Measurements from ENCODE around the gene KBTBD2. TPM values are rescaled to one million over a fixed set of nuclear protein-coding genes. Genes with fewer than 3 reads are reported as not detected.

The KBTBD2 gene
- total and polyA plus RNA-seq, 2 experiments from 2014 or later: 11.6 to 34.9 TPM

DNA sequence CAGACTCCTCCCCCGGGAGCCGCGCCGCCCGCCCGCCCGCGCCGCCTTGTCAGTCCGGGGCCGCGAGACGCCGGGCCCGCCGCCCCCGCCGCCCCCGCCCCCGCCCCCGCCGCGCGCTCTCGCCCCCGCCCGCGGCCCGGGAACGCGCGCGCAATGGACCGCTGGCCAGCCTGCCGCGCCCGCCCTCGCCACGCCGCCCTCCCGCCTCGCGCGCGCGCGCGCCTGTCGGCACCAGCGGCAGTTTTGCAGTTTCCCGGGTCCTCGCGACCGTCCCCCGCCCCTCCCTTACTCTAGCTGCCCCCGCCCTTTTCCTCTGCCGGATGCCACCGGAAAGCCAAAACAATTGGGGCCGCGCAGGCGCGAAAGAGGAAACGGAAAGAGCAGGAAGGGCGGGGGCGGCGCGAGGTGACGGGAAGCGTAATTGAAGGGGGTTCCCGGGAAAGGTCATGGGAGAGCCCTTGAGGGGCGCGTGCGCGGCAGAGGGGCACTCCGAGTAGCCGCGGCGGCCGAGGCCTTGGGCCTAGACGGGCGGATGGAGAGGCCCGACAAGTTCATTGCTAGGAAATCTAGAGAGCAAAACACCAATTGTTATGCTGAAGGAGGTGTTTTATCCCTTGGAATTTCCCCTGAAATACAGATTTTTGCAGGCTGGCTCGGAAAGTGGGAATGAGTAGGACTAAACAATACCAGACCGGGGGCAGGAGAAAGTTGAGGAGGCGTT, 400 bp upstream of the KBTBD2 start:
- no peaks in the 10 kb centered on the region for H3K36me3 ChIP-seq (ENCODE audit: insufficient read depth)
- peaks cover 40% of the 10 kb centered on the region for H3K4me1 Mint-ChIP-seq
- H3K4me3 ChIP-seq: peak overlapping the region; percentile 98
- peaks cover 8% of the 10 kb centered on the region for H3K27me3 Mint-ChIP-seq (ENCODE audit: insufficient read depth, low read depth, poor library complexity)
- H3K4me3 Mint-ChIP-seq: peak overlapping the region; percentile 87
- H3F3A ChIP-seq (replicated peaks; ENCODE audit: low read depth): peaks cover 15% of the 10 kb centered on the region; the same call in 1 of the 2 replicates
- TF ChIP-seq POLR2AphosphoS5 (IDR thresholded peaks at IDR 0.05; ENCODE audit: low read depth) (peak; percentile 74), STAT1 (IDR thresholded peaks at IDR 0.05; ENCODE audit: unreplicated experiment) (no peak), CREB1 (CRISPR knock-in tag; IDR thresholded peaks at IDR 0.05; ENCODE audit: low read depth) (peak; percentile 61; the same call in 1 of the 2 replicates), ETS1 (IDR thresholded peaks at IDR 0.05) (0 out of 2 replicates have a peak, but pooled peaks have one; percentile 22)
- H3K4me2 ChIP-seq: peak overlapping the region; percentile 88
- no peaks in the 10 kb centered on the region; the same call in 2 of the 3 replicates for H3K36me3 Mint-ChIP-seq (ENCODE audit: low read depth)
- H4K20me1 ChIP-seq (replicated peaks; ENCODE audit: insufficient read depth): peaks cover 28% of the 10 kb centered on the region
- no peaks in the 10 kb centered on the region for H3K27me3 ChIP-seq (ENCODE audit: insufficient read depth)
- peak; percentile 99 for DNase-seq (ENCODE audit: low spot score)
- H3K9me3 Mint-ChIP-seq: no peaks in the 10 kb centered on the region
- peaks cover 40% of the 10 kb centered on the region for H3K79me2 ChIP-seq (replicated peaks; ENCODE audit: insufficient read depth)
- H3K27ac Mint-ChIP-seq: peak overlapping the region; percentile 98
- peak; percentile 85 for ATAC-seq
- peak overlapping the region; percentile 92 for H2AFZ ChIP-seq
- no peaks in the 10 kb centered on the region for H3K9me2 ChIP-seq (ENCODE audit: insufficient read depth)
- H3K4me1 ChIP-seq (ENCODE audit: insufficient read depth): peaks cover 23% of the 10 kb centered on the region
- H3K27ac ChIP-seq (ENCODE audit: low read depth): peak overlapping the region; percentile 100

GRCh38 chr7:32890793-32891042, 842 bp downstream of the KBTBD2 start:
- peaks cover 42% of the 10 kb centered on the region for H3K4me1 Mint-ChIP-seq
- H3K79me2 ChIP-seq (replicated peaks; ENCODE audit: insufficient read depth): peaks cover 52% of the 10 kb centered on the region
- TF ChIP-seq POLR2AphosphoS5 (IDR thresholded peaks at IDR 0.05; ENCODE audit: low read depth) (no peak), REST (IDR thresholded peaks at IDR 0.05; ENCODE audit: unreplicated experiment) (no peak), ZNF331 (CRISPR knock-in tag; IDR thresholded peaks at IDR 0.05; ENCODE audit: low read depth) (no peak), ZNF114 (CRISPR knock-in tag; IDR thresholded peaks at IDR 0.05) (no peak), EZH2 (IDR thresholded peaks at IDR 0.05; ENCODE audit: low read depth, unreplicated experiment) (no peak), NANOG (IDR thresholded peaks at IDR 0.05; ENCODE audit: borderline replicate concordance) (no peak)
- TF ChIP-seq, protein P1, sequence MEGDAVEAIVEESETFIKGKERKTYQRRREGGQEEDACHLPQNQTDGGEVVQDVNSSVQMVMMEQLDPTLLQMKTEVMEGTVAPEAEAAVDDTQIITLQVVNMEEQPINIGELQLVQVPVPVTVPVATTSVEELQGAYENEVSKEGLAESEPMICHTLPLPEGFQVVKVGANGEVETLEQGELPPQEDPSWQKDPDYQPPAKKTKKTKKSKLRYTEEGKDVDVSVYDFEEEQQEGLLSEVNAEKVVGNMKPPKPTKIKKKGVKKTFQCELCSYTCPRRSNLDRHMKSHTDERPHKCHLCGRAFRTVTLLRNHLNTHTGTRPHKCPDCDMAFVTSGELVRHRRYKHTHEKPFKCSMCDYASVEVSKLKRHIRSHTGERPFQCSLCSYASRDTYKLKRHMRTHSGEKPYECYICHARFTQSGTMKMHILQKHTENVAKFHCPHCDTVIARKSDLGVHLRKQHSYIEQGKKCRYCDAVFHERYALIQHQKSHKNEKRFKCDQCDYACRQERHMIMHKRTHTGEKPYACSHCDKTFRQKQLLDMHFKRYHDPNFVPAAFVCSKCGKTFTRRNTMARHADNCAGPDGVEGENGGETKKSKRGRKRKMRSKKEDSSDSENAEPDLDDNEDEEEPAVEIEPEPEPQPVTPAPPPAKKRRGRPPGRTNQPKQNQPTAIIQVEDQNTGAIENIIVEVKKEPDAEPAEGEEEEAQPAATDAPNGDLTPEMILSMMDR (conservative IDR thresholded peaks at IDR 0.05; ENCODE audit: low read depth in 2 of 2): no peak

More at GRCh38 chr7:32890793-32891042, 842 bp downstream of the KBTBD2 start:
- Histone ChIP-seq H3K27me3 (ENCODE audit: insufficient read depth) (no peaks in the 10 kb centered on the region), H4K20me1 (replicated peaks; ENCODE audit: insufficient read depth) (peaks cover 38% of the 10 kb centered on the region), H2AFZ (0 out of 2 replicates have a peak overlapping the region, but pooled peaks have one; percentile 1), H3K27ac (ENCODE audit: low read depth) (peak overlapping the region; percentile 98), H3K4me3 (peak overlapping the region; percentile 98), H3K4me2 (peak overlapping the region; percentile 98), H3K4me1 (ENCODE audit: insufficient read depth) (peaks cover 23% of the 10 kb centered on the region), H3K9me2 (ENCODE audit: insufficient read depth) (no peaks in the 10 kb centered on the region), H3K36me3 (ENCODE audit: insufficient read depth) (no peaks in the 10 kb centered on the region), H3F3A (replicated peaks; ENCODE audit: low read depth) (peaks cover 15% of the 10 kb centered on the region; the same call in 1 of the 2 replicates)
- no peak for ATAC-seq
- DNase-seq (ENCODE audit: low spot score): no peak
- Mint-ChIP-seq H3K27ac (peak overlapping the region; percentile 95), H3K9me3 (no peaks in the 10 kb centered on the region), H3K4me3 (peak overlapping the region; percentile 96), H3K36me3 (ENCODE audit: low read depth) (no peaks in the 10 kb centered on the region; the same call in 2 of the 3 replicates), H3K27me3 (ENCODE audit: insufficient read depth, low read depth, poor library complexity) (peaks cover 9% of the 10 kb centered on the region)
